Measurements from ENCODE around the gene SNX22. TPM values are rescaled to one million over a fixed set of nuclear protein-coding genes. Genes with fewer than 3 reads are reported as not detected.

SNX22 gene
- total RNA-seq, 1 experiment from 2014 or later: 0.33 TPM

- Histone ChIP-seq H4K20me1 (ENCODE audit: insufficient read depth) (peaks cover 44% of the 10 kb centered on the region), H3K36me3 (ENCODE audit: low read depth) (peaks cover 27% of the 10 kb centered on the region), H3K27ac (no peak overlapping the region), H3K9me2 (ENCODE audit: insufficient read depth) (no peaks in the 10 kb centered on the region), H3K27me3 (ENCODE audit: insufficient read depth, low read depth) (no peaks in the 10 kb centered on the region), H3K4me1 (replicated peaks; ENCODE audit: insufficient read depth) (no peaks in the 10 kb centered on the region; the same call in none of the 2 replicates), H3K79me2 (ENCODE audit: low read depth) (peaks cover 35% of the 10 kb centered on the region), H2AFZ (no peak overlapping the region), H3F3A (ENCODE audit: insufficient read depth, low read depth) (peaks cover 60% of the 10 kb centered on the region), H3K4me2 (no peak overlapping the region), H3K4me3 (no peak overlapping the region), H3K9me3 (ENCODE audit: insufficient read depth, low read depth) (no peaks in the 10 kb centered on the region)
- intact Hi-C loops (cut with micrococcal nuclease; ENCODE audit: unreplicated experiment): loop anchor here (10.0 kb wide), 1 partner anchor 404 kb away; no protein-coding TSS in a partner anchor
- POLR2A ChIA-PET (ENCODE audit: unreplicated experiment): no interaction called here
- DNase-seq: no peak
- no peak for TF ChIP-seq EZH2 (IDR thresholded peaks at IDR 0.05; ENCODE audit: low read depth)
- TF ChIP-seq, protein P1, sequence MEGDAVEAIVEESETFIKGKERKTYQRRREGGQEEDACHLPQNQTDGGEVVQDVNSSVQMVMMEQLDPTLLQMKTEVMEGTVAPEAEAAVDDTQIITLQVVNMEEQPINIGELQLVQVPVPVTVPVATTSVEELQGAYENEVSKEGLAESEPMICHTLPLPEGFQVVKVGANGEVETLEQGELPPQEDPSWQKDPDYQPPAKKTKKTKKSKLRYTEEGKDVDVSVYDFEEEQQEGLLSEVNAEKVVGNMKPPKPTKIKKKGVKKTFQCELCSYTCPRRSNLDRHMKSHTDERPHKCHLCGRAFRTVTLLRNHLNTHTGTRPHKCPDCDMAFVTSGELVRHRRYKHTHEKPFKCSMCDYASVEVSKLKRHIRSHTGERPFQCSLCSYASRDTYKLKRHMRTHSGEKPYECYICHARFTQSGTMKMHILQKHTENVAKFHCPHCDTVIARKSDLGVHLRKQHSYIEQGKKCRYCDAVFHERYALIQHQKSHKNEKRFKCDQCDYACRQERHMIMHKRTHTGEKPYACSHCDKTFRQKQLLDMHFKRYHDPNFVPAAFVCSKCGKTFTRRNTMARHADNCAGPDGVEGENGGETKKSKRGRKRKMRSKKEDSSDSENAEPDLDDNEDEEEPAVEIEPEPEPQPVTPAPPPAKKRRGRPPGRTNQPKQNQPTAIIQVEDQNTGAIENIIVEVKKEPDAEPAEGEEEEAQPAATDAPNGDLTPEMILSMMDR (conservative IDR thresholded peaks at IDR 0.05): no peak
- BruUV-seq (replicated peaks): no TSS peak
- CTCF ChIA-PET: no interaction called here
These were observed 7.0 kb downstream of the SNX22 start for GRCh38 chr15:64158363-64159134.

DNA sequence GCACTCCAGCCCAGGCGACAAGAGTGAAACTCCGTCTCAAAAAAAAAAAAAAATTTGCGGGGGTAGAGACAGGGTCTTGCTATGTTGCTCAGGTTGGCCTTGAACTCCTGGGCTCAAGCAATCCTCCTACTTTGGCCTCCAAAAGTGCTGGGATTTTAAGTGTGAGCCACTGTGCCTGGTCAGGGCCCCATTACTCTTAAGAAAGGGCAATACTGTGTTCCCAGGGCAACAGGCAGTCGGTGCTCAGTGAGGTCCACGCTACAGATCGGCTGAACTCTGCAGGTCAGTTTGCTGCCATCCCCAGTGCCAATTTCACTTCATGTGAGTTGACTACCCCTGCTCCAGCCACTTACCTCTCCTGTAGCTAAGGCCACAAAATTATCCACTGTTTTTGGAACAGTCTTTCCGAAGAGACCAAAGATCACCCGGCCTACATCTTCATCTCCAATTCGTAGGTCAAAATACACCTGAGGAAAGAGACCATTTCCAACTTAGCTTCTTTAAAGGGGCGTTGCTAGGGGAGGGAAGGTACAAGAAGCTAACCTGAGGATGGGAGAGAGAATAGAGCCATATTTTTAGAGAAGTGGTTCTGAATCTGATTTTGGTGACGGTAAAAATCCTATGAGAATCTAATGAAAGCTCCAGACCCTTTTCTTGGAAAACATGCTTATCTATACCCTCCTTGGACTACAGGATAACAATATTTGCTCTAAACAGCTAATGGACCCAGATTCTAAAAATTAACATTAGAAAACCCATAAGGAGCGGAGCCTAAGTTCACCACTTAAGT, 10.4 kb downstream of the SNX22 start:
- Histone ChIP-seq H3K79me2 (ENCODE audit: low read depth) (peaks cover 35% of the 10 kb centered on the region), H3K9me3 (ENCODE audit: insufficient read depth, low read depth) (no peaks in the 10 kb centered on the region), H3K36me3 (ENCODE audit: low read depth) (peaks cover 27% of the 10 kb centered on the region), H4K20me1 (ENCODE audit: insufficient read depth) (peaks cover 36% of the 10 kb centered on the region), H3K4me1 (replicated peaks; ENCODE audit: insufficient read depth) (no peaks in the 10 kb centered on the region; the same call in none of the 2 replicates), H3K4me3 (peak overlapping the region; percentile 95), H3K9me2 (ENCODE audit: insufficient read depth) (no peaks in the 10 kb centered on the region), H2AFZ (no peak overlapping the region), H3K4me2 (peak overlapping the region; percentile 93), H3K27ac (peak overlapping the region; percentile 51), H3F3A (ENCODE audit: insufficient read depth, low read depth) (peaks cover 33% of the 10 kb centered on the region; the same call in 1 of the 2 replicates), H3K27me3 (ENCODE audit: insufficient read depth, low read depth) (no peaks in the 10 kb centered on the region)
- TF ChIP-seq, protein P1 (conservative IDR thresholded peaks at IDR 0.05): no peak
- no peak for TF ChIP-seq EZH2 (IDR thresholded peaks at IDR 0.05; ENCODE audit: low read depth)
- TSS peak; percentile 74 for BruUV-seq (replicated peaks)
- DNase-seq: no peak
- intact Hi-C loops (cut with micrococcal nuclease; ENCODE audit: unreplicated experiment): loop anchor here (5.0 kb wide), 1 partner anchor 520 kb away; no protein-coding TSS in a partner anchor
- POLR2A ChIA-PET (ENCODE audit: unreplicated experiment): no interaction called here
- CTCF ChIA-PET: no interaction called here

- Histone ChIP-seq H2AFZ (peak overlapping the region; percentile 68; the same call in 1 of the 2 replicates), H3K27ac (peak overlapping the region; percentile 51), H3K9me3 (ENCODE audit: insufficient read depth, low read depth) (no peaks in the 10 kb centered on the region), H3K79me2 (ENCODE audit: low read depth) (peaks cover 35% of the 10 kb centered on the region), H3F3A (ENCODE audit: insufficient read depth, low read depth) (peaks cover 31% of the 10 kb centered on the region; the same call in 1 of the 2 replicates), H3K36me3 (ENCODE audit: low read depth) (peaks cover 27% of the 10 kb centered on the region), H3K4me3 (peak overlapping the region; percentile 95), H3K4me1 (replicated peaks; ENCODE audit: insufficient read depth) (no peaks in the 10 kb centered on the region; the same call in none of the 2 replicates), H4K20me1 (ENCODE audit: insufficient read depth) (peaks cover 31% of the 10 kb centered on the region), H3K4me2 (peak overlapping the region; percentile 93), H3K9me2 (ENCODE audit: insufficient read depth) (no peaks in the 10 kb centered on the region), H3K27me3 (ENCODE audit: insufficient read depth, low read depth) (no peaks in the 10 kb centered on the region)
- ChIA-PET POLR2A (ENCODE audit: unreplicated experiment) (no interaction called here), CTCF (no interaction called here)
- no TSS peak for BruUV-seq (replicated peaks)
- no peak for TF ChIP-seq EZH2 (IDR thresholded peaks at IDR 0.05; ENCODE audit: low read depth)
- TF ChIP-seq, protein P1 (conservative IDR thresholded peaks at IDR 0.05): no peak
- intact Hi-C loops (cut with micrococcal nuclease; ENCODE audit: unreplicated experiment): loop anchor here (5.0 kb wide), 1 partner anchor 520 kb away; no protein-coding TSS in a partner anchor
- DNase-seq: no peak
These were observed 10.9 kb downstream of the SNX22 start for GRCh38 chr15:64162478-64162868.
